NCI-H2029 (cell line): Measurements from ENCODE around the gene TMEM63A.

Source experiments
- DNase-seq: peaks from one replicate; lab custom pipeline; 2025; lab: John Stamatoyannopoulos, UW

The TMEM63A gene

DNA sequence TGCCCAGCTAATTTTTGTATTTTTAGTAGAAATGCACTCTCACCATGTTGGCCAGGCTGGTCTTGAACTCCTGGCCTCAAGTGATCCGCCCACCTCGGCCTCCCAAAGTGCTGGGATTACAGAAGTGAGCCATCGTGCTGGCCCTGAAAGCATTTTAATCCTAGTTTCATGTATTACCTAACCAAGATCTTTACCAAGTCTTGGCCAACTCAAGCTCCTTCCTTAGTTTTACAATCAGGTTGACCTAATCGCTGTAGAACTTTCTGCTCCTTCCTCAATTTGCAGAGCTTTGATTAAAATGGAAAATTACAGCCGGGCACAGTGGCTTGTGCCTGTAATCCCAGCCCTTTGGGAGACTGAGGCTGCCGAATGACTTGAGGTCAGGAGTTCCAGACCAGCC lies 3.2 kb upstream of the TMEM63A start:
- DNase-seq: no peak

DNA sequence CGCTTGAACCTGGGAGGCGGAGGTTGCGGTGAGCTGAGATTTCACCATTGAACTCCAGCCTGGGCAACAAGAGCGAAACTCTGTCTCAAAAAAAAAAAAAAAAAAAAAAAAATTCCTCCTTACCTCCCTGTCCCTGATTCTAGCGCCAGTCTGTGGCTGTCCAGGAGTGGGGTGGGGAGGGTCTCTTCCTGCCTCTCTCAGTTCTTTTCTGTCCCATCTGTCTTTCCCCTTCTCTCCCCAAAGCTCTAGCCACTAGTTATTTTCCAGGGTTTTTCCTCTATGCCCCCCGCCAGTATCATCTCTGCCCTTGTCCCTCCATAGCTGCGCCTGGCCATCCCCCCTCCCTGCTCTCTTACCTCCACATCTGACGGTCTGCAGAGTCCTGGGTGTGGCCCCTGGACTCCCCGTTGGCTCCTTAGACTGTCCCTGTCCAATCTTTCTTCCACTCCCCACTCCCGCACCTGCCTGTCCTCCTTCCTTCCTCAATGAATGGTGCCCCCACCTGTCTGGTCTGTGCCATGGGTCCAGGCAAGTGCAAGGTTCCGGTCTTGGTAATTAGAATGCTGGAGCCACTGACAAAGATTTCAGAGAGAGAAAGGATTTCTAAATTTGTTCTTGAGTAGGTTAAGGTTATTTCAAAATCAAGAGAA lies 1.6 kb upstream of the TMEM63A start:
- DNase-seq: no peak

DNA sequence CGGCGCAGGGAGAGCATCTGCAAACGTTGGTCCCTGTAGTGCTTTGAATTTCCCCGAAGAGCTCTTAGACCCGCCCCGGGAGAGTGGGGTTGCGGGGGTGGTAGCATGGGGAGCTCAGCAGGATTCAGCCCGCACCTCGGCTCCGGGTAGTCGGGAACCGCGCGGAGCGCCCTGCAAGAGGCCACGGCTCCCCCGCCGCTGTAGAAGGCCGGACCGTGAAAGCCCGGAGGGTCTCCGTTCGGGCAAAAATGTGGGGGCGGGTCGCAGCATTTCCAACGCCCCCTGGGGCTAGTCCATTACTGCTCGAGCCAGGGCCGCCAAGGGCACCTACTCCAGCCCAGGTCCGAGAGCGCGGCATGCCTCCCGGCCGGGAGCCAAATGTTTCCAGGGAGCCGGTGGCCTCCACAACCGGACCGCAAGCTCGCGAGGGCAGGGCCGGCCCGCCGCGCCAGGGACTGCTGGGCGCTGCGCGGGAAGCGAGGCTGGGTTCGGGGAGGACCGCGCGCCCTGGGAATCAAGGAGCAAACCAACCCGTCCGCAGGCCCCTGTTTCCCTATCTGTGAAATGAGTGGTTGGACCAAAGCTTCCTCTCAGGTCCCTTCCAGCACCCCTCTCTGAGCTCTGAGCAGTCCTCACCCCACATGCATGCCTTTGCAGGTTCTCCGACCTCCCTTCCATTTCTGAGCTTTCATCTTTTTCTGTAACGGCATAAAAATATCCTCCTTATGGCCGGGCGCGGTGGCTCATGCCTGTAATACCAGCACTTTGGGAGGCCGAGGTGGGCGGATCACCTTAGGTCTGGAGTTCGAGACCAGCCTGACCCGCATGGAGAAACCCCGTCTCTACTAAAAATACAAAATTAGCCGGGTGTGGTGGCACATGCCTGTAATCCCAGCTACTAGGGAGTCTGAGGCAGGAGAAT lies 775 bp upstream of the TMEM63A start:
- DNase-seq: no peak

DNA sequence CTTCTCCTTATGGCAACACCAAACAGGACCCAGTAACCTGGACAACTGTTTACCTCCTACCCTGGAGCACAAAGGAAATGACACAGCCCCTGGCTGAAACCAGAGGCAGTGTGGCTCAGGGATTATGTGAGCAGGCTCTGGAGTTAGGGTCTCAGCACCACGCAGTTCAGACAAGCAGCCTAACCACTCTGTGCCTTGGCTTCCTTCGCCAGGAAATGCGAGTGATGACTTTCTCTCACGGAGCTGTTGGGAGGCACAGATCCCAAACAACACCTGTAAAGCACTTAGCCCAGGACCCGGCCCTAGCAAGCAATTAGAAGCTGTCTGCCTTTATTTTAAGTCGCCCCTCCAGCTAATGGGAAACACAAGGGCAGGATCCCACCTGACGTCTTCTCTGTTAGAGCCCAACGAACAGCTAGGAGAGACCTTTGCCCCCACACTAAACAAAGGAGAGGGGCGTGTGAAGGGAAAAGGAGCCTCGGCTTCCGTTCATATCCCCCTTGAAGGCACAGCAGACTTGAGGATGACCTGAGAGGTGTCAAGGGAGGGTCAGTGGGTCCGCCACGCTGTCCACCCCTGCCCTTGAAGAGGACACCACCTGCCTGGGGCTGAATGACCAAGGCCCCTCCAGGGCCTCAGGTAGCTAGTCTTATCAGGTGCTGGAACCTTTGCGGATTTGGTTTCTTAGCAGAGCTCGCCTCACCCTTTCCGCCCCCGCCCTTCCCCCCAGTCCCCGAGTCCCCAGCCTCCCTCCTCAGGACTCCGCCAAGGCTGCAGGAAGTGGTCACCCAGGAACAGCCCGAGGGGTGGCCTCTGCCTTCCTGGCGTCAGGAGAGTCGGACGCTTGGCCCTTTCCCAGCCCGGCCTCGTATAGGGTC lies 860 bp downstream of the TMEM63A start:
- peak; percentile 57 for DNase-seq

DNA sequence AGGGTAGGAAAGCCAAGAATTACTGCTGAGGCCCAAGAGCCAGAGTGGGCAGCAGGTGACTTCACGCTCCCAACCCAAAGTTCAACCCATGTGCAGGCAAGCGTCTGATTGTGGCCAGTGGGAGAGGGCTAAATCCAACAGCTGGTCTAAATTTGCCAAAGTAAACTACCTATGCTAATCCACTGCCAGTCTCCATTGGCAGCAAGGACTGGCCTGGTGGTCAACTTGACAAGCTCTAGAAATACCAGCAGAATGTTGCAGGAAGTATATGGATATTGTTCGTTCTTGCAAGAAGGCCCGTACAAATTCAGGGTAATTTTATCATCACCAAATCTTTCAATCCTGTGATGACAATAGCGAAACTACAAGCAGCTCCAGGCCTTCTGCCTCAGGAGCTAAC lies 1.5 kb downstream of the TMEM63A start:
- DNase-seq: peak; percentile 20

DNA sequence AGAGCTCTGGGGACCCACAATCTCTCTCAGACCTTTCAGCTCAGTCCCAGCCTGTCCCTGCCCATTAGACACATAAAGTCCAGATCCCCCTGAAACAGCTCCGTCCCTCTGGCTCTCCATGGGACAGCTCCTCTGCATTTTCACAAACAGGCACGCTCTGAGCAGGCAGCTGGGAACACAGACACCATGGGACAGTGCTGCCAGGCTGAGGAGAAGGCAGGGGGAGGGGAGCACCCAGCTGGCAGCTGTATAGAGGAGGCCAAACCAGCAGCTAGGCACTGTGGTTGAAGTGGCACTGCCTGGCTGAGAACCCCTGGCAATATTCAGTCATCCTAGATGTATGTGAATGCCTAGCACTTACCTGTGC lies 2.0 kb downstream of the TMEM63A start:
- DNase-seq: peak; percentile 68

DNA sequence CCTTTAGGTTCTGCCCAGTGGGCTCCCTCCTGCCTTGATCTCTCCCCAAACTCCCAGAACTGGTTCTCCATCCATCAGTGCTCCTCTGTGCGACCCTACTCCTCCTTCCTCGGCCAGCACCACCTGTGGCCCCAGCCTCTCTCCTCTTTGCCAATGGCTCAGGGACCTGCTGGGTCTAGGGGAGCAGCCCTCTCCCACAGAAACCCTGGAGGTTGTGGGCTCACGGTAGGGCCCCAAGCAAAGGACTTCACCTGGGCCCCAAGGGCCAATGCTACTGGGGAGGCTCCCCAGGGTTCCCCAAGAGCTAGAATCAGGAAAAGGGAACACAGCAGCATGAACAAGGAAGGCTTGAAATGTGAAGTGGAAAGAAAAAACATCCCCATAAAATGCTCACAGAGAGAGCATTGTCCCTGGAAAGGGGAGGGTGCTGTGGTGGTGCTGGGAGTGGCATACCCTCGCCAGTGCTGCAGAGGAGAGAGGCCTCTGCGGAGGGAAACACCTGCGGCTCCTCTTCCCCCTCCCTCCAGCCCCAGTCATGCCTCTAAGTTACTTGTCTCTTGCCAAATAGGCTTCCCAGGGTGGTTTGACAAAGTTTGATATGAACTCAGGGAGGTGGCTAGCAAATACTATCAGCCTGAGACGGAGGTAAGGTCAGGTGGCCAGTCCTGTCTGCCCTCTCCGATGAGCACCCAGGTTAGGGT lies 2.5 kb downstream of the TMEM63A start:
- peak; percentile 33 for DNase-seq

DNA sequence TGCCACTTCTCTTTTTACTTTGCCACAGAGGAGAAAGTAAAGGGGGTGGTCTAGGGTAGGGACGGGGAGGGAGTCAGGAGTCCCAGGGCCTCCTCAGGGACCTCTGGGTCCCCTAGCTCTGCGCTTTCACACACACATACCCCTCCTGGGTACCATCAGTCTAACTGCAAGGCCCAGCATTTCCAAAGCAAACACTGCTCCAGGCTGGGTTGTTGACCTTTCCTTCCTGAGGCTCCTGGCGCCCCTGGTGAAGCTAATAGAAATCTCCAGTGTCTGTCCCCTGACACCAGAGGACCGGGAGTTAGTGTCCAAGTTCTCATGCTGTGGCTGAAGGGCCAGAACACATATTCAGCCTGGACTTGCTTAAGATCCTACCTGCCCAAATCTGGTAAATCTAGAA lies 3.9 kb downstream of the TMEM63A start:
- no peak for DNase-seq

DNA sequence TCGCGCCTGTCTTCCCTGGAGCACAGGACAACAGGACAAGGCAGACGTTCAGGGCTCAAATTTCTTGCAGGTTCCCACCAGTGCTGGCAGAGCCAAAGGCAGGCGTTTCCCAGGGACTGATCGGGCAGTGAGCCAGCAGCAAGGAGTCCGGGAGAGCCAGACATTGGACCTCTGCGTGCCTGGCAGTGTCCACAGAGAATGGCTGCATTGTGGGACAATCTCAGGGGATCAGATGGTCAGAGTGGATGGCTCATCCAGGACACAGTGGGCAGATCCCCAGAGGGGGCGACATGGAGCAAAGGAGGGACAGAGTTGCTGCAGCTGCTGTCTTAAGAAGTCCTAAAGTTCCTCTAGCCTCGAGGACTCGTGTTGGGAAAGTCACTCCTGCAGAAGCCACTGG lies 4.6 kb downstream of the TMEM63A start:
- DNase-seq: peak; percentile 64

DNA sequence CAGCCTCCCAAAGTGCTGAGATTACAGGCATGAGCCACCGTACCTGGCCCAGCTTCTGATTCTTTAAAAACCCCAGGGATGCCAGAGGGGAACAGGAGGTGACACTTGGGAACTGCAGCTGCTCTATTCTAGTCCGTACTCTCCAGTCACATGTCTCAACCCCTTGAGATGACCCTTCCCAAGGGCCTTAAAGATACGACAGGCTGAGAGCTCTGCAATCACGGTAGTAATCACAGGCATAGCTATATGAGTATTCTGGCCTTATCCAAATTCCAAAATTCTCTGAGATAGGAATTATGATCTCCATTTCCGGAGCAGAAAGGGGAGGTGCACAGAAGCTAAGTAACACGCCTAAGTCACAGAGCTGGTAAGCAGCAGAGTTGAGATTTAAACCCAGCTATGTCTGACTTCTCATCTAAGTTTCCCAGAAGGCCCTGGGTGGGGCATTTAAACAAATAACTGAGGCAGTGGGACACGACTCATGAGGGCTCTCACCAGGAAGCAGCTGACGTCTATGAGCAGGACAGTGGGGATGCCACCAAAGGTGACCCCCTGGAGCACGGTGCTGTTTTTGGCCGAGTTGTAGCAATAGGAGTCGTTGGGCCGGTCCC lies 5.2 kb downstream of the TMEM63A start:
- DNase-seq: no peak

DNA sequence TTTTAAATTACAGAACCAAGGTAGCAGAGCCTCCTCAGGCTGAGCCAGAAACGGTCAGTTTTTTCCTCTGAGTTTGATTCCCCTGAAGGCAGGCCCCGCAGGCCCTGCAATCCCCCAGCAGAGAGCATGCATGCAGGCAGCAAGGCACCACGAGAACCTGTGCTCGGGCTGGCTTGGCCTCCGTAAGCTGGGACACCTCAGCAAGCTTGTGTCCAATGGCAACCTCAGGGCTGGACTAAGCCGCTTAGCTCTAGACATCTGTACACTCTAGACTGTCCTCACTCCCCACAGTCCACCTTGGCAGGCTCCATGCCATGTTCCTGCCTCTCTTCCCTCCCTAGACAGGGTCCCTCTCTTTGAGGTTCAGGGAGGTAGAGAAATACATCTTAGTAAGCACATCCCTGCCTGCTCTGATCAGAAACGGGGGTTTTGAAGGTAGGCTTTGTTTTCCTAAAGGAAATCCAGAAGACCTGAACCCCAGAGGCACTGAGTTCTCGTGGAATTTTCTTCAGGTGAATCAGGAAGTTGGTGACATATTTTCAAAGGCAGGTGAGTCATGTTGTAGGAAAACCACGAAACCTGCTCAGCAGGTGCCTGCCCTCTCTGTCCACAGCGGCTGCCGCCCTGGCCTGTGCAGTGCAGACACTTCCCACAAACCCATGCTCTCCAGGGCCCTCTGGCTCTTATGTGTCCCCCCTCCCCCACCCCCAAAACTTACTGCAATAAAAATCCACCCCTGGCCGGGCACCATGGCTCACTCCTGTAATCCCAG lies 7.0 kb downstream of the TMEM63A start:
- DNase-seq: peak; percentile 62

DNA sequence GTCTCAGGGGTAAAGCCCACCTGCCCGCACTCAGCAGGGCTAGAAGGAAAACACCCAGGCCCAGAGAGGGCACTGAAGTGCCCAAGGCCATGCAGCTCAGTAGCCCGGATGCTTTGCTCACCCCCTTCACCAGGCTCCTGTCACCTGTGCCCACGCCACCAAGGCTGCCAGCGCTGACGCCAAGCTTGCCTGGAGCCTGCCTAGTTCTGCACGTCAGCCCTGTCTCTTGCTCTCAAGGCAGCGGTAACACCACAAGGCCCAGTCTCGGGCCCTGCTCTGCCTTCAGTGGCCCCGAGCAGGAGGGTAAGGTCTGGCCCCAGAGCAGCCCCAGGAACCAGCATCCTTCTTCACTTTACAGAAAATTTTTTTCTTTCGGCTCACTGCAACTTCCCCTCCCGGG lies 7.7 kb downstream of the TMEM63A start:
- DNase-seq: no peak

DNA sequence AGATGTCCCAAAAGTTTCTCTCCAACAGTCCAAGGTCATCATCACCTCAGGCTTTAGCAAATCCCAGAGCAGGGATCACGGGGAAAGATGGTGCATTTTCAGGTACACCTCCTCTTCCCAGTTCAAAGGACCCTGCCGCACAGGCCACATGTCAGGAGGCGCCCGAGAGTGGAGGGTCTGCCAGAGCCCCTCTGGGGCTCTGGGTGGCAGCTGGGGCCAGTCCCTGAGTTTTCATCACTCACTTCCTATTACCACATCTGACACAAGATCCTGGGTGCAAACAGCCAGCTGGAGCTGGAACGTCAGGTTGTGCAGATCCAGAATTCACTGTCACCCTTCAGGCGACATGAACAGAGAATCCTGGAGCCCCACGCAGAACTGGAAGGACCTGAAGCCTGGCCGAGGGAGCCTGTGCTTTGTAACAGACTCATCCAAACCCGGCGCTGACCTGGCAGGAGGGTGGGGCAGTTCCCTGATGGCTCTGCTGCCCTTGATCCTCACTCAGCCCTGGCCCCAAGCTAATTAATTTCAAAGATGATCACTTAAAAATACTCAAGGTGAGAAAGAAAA lies 8.8 kb downstream of the TMEM63A start:
- no peak for DNase-seq

DNA sequence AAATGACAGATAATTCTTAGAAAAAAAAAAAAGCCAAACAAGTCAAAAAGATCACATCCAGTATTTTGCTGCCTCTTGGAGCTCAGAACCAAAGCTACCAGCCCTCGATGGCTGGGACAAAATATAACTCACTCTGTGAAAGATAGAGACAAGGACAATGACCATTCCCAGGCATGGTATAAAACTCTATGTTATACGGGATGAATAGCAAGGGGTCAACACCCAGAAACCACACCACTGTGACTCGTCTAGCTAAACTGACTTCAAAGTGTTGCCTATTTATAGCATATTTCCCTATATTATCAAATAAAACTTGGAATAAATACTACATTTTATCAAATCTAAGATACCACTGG lies 10.1 kb downstream of the TMEM63A start:
- DNase-seq: no peak

DNA sequence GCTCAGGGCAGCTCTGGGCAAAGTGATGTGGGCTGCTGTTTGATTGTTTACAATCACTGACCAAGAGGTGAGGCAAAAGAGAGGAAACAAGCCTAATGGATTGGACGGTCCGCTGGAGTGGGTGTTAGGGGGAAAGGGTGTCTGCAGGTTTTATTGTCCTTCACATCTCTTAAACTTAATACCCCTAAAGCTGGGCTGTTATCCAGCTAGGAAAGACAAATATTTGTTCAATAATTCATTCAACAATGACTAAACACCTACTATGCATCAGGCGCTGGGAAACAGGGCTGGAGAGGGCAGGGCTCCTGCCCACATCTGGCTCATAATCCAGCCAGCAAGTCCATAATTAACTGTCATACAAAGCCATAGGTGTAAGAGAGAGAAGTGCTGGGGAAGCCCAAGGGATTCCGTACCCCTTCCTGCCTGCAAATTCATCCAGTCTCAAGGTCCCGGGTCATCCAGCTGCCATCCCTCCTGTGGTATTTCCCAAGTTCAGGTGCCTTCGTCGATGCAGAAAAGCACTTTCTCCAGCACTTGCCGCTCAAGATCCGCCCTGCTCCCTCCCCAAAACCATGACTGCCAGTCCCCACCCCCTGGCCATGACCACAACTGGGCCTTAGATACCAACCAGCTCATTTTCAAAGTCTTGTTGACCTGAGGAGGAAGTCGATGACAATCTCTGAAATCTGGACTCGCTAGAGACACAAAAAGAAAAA lies 10.7 kb downstream of the TMEM63A start:
- peak; percentile 74 for DNase-seq

DNA sequence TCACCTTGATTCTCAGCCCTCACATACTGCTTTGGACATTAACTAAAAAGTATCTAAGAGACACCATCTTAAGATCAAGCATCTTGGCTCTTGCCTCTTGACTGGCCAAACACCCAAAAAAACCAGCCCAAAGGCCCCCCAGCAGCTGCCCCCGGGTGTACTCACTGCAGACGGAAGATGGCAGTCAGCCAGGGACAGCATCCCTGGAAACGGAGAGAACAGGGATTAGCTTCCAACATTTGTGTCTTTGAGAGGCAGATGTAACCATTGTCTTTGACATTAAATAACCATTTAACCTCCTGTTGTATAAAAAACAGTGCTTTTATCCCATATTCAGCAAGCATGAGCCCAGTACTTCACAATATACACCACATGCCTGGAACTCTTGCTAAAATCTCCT lies 11.3 kb downstream of the TMEM63A start:
- DNase-seq: peak; percentile 43

DNA sequence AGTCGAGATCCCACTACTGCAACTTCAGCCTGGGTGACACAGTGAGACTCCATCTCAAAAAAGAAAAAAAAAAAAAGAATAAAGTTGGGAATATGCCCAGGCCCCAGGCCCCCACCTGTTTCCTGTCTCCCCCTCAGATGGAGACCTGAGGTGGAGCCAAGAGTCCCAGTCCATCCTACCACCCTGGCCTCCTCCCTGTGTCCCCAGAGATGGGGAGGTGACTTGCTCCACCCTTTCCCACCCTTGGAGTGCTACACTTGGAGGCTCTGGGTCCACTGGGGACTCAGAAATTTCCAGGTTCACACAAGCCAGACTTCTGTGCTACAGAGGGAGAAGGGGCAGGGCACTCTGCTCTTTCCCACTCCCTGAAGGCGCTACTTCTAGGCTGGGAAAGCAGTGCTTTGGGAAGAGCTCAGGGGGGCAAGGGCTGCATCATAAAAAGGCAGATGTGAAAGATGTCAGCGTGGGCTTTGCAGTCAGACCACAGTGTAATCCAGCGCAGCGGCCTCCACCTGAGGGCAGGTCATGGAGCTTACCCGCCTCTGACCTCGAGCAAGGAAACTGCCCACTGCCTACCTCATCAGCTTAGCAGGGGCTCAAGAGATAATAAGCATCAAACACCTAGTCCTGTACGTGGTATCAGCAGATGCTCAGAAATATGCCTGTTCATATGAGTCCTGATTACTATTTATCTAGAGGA lies 13.4 kb downstream of the TMEM63A start:
- DNase-seq: no peak

DNA sequence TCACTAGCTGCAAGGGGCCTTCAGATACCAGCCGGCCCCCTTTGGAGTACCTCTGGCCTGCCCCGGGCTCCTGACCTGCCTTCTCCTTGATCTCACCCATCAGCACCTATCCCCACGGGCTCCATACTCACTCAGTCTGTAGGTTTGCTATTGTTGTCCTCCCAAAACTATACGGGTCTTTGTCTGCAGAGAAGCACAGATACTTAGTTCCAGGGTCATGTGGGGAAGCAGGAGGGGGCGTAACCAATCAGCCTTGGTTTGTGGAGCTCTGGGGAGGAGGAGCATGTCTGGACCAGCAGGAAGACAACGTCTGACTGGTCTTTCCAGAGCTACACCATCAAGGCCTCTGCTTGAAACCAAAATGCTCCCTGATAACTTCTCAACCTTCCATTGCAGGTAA lies 15.2 kb downstream of the TMEM63A start:
- DNase-seq: no peak
